GM21825 (cell line): Measurements from ENCODE around the gene C16orf92.
"Not testable (repeated sequence)": the region's sequence is repeated elsewhere in the genome, so short reads cannot be mapped to it uniquely, and the experiment has no call there.

ENCODE experiments used
- ATAC-seq: cut with Tn5 transposase; IDR thresholded peaks from one replicate; pipeline ENCODE4 v1.9.1; 2021; ENCODE audit warnings: mild to moderate bottlenecking, moderate library complexity; ENCODE audit not compliant: unreplicated experiment

Gene C16orf92

DNA sequence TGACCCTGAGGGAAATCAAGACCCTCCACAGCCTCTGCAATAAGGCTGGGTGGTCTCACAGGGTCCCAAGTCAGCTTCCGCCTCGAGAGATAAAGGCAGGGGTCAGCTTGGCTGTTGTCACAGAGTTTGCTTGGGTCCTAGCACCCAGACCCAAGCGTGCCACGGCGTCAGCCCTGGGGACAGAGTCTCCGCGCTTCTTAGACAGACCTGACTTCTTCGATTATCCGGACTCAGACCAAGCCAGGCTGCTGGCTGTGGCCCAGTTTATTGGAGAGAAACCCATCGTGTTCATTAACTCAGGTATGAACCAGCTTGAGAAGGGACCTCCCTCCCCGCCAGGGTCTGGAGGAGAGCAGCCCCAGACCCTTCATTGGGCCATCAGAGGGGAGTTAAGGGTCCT lies 588 bp downstream of the C16orf92 start:
- no peak for ATAC-seq

DNA sequence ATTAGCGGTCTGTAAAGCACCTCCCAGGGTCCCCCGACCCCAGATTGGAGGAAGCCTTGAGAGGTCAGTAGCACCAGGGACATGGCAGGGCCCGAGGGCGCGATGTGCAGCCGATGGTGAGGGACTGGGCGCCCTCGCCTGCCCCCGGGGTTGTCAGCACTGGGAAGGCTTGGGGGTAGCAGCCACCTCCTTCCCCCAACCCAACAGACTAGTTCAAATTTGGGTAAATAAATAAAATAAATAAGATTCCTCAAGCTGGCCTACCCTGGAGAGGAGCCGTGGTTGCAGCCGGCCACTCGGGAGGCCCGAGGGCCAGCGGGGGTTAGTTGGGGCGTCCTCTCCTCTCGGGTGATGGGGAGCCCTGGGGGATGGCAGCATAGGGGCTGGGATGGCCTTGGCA lies 1.5 kb downstream of the C16orf92 start:
- ATAC-seq: no peak

DNA sequence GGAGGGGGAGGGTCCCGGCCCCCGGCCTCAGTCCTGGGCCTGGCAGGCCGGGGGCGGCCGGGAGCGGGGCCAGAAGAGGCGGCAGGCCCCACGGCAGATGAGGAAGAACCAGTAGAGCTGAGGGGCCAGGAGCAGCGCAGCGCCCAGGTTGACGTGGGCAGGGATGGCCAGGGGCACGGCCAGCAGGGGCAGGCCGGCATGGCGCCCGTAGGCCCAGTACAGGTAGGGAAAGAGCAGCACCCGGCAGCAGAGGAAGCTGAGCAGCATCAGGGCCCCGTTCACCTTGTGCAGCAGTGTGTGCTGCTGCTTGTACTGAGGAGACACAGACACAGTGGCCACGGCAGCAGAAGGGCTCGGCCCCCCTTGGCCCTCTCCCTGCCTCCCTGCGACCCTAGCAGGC lies 2.2 kb downstream of the C16orf92 start:
- no peak for ATAC-seq

DNA sequence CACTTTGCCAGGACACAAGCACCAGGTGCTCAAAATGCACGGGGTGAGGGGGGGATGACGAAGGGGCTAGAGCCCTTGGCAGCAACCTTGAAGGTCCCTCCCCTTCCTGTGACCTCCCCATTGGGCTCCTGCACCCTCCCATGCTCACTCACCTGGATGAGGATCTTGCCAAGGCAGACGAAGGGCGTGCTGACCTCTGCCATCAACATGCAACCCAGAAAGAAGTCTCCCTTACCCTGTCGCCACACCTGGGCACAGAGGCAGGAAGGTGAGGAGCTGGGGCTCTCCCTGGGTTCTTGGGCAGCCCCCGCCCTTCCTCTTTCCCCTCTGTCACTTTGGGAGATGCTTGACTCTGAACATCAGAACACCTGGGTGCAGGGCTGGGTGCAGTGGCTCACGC lies 2.6 kb downstream of the C16orf92 start:
- ATAC-seq: no peak

DNA sequence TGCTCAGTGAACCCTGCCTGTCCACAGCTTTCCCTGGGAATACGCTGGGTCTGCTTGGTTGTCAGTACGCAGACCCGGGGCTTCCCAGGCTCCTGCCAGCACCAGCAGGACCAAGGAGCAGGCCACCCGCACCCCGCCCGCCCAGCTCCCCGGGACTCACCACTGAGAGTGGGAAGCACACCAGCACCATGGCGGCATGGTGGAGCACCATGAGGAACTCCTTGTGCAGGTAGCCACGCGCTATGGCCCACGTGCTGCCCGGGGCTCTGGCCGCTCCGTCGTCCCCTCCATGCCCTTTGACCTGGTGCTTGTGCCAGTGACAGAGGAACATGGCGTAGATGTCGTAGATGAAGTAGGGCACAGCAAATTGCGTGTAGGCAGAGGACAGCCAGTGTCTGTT lies 3.5 kb downstream of the C16orf92 start:
- no peak for ATAC-seq

DNA sequence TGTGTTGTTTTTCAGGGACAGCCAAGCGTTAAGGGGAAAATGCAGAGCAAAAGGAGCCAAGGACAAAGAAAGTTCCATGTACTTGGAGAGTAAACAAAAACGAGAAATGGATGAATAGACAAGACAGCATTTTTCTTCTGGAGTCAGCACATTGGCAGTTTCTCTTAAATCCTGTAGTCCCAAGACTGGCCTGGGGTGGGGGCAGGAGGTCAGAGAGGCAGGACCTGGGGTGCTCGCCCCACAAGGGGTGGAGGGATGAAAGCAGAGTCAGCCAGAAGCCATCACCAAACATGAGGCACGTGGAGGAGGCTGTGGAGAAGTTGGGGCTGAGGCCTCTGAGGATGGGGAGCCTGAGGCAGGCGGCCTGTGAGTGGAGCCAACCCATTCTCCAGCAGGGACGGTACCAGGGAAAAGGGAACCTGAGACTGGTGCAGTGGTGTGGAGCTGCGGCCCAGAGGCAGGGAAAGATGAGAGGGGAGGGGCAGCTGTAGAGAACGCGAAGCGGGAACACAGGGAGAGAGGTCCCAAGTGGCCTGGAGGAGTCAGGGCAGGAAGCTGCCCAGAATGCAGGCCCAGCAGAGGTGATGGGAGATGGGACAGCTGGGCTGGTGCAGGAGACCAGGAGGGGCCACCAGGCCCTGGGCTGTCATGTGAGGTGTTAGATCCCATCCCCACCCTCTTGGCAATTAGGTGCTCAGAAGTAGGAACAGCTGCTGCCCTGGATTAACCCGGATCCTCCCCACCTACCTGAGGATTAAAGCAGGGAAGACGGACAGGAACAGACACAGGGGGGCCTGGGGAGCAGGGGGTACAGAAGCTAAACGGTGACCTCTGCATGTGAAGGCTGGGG lies 4.8 kb downstream of the C16orf92 start:
- no peak for ATAC-seq

DNA sequence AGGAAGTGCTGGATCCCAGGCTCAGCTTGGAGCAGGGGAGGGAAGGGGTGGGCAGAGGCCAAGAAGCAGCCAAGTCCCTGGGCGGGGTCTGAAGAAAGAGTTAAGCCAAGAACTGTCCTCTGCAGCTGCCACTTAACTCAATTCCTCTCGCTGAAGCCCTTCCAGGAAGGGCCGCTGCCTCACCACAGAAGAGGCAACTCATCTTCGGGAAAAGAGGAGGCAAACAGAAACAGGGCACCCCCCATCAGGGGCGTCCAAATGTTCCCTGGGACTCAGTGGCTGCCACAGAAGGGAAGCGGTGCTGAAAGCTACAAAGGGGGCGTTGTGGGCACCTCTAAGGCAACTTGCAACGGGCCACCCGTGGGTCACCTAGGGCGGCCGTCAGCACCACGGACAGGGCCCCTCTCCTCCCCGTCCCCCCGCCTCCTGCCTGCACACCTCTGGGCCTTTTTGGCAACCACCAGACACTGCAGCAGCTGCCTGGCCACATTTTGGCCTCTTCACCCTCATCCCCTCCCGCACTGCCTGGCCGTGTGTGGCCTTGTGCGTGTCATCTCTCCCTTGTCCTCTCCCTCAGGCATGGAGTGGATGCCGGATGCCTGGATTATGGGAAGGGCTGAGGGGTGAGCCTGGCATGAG lies 5.6 kb downstream of the C16orf92 start:
- no peak for ATAC-seq

DNA sequence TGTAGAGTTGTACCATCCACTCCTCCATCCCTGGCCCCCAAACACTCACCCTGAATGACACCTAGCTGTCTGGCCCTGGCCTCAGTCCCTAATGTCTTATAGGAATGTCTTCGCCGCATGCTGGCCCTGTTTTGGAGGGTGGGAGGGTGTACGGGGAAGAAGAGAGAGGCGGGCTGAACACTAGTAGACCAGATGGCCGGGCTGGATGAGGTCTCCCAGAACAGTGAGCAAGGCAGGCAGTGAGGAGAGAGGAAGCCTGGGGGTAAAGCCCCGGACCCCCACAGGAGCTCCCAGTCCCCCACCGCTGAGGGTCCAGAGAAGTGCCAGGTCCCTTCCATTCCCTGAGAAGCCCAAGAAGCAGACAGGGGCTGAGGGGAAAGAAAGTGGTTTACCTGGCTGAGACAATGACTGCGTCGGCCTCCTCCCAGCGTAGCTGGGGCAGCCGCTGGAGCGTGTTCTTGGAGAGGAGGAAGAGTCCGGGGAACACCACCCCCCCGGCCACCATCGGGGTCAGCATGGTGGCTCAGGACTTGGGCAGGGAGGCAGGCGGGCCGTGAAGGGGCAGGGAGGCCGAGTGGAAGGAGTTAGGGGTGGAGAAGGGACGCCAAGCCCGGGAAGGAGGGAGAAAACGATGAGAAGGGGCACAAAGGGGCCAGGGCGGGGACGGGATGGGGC lies 7.2 kb downstream of the C16orf92 start:
- no peak for ATAC-seq

DNA sequence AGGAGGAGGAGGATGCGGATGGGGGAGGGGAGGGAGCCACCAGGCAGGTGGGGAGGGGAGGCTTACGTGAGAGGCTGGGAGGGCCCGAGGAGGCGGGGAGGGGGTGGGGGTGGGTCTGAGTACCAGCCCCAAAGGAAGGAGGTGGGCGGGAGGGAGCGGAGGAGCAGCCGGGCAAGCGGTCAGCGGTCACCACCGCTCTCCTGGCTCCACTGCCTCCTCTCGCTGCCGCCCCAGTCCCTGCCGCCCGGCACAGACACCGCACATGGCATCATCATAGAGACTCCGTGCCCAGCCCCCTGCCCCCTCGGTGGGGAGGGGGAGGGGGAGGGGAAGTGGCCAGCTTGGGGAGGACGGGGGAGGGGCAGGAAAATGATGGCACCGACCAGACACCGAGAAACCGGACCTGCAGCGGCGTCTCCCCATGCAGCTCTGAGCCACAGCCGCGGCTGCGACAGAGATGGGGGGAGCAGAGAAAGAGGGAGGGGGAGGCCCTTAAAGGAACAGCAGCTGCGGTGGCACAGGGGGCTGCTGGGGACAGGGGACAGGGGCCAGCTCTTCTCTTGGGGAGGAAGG lies 7.9 kb downstream of the C16orf92 start, which contains the start of gene TLCD3B:
TSS of gene TLCD3B (minus strand) at position 431 of the 573 bp plus-strand sequence. CDS start 744 bp downstream, outside the sequence.
- no peak for ATAC-seq

DNA sequence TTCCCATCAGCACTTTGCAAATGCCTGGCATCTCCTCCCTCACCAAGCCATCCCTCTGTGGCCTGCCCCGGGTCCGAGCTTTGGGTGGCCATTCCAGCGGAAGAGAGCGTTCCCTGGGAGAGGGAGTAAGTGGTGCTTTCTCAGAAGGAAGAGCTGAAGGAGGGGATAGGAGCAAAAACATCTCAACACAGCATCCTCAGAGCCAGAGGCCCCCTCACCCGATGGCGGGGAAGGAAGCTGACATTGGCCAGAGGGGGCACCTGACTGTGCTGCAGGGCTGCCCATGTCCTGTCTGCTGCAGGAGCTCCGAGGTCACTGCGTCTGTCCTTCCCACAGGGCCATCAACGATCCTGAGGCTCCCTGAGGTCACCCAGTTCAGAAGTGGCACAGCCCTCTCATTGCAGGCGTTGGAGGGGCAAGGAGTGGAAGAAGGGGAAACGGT lies 8.5 kb downstream of the C16orf92 start:
- no peak for ATAC-seq

DNA sequence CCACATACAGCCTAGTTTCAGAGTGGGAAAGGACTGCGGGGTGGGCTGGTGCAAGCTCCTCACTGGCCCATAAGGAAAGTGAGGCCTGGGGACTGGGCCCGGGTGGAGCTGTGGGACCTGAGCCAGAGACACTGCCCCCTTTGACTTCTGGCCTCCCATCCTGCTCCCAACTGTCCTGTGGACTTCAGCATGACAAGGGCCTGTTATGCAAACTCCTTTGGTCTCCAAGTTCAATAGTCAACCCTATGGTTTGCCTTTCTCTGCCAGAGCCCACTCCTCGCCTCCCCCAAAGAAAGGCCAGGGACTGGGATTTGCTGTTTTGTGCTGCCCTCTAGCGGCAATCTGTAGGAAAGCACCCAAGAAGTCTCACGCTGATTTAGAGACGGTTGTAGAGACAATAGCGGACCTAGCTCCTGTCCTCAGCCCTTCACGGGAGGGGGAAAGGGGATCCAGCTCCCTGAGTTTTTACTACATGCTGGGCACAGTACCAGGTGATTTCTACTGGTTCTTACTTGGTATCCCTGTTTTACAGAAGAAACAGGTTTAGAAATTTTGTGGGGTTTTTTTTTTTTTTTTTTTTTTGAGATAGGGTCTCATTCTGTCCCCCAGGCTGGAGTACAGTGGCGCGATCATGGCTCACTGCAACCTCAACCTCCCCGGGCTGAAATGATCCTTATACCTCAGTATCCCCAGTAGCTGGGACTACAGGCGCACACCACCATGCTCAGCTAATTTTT lies 9.3 kb downstream of the C16orf92 start:
- no peak for ATAC-seq

DNA sequence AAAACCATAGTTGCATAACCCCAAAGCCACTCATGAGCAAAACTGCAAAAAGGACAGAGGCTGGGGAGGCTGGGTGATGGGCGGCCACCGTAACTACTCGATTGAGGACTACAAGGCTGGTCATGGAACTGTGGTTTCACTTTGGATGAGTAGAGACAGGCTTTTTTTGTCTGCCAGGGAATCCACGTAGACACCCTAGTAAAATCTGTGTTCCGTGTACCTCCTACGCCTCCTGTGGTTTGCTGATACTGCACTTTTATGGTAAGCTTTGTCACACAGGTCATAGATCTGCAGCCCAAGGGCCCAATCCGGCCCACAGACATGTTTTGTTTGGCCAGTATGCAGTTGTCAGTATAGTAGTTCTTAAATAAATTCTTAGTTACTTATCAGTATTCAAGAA lies 10.3 kb downstream of the C16orf92 start:
- ATAC-seq: no peak

DNA sequence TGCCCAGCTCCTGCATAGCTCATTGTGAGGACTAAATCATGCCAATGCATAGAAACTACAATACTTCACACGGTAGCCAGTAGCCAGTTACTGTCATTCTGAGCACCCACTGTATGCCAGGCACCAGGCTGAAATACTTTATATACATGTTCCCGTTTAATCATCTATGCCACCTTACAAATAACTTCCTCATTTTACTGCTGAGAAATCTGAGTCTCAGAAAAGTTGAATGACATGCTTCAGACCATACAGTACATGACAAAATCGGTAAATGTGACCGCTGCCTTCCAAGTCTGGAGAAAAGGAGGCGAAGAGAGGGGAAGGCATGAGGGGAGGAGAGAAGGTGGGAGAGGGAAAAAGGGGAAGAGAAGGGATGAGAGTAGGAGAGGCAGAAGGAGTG lies 17.2 kb downstream of the C16orf92 start:
- no peak for ATAC-seq

DNA sequence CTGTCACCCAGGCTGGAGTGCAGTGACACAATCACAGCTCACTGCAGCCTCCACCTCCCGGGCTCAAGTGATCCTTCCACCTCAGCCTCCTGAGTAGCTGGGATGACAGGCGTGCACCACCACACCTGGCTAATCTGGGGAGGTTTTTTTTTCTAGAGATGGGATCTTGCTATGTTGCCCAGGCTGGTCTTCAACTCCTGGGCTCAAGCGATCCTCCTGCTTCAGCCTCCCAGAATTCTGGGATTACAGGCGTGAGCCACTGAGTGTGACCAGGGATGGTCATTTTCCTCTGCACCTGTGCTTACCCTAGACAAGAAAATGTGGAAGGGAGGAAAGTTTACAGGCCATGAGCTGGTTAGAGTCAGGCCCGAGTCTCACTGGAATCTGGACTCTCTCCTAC lies 17.7 kb downstream of the C16orf92 start:
- not testable (repeated sequence) for ATAC-seq

DNA sequence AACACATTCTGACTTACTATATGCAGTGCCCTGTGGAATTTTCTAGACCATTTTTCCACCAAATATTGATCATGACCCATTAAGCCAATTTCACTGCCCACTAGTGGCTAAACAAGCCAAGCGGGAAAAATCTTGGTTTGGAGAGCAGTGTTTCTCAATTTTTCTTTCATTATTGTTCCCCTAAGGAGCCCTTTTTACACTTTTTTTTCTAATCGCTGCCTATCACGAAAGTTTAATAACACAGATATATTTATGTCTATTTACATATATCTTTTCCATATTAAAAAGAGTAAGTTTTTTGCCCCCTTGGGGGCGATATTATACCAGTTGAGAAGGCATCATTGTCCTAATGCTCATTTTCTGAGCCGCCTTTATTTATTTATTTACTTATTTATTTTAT lies 18.8 kb downstream of the C16orf92 start:
- ATAC-seq: no peak

DNA sequence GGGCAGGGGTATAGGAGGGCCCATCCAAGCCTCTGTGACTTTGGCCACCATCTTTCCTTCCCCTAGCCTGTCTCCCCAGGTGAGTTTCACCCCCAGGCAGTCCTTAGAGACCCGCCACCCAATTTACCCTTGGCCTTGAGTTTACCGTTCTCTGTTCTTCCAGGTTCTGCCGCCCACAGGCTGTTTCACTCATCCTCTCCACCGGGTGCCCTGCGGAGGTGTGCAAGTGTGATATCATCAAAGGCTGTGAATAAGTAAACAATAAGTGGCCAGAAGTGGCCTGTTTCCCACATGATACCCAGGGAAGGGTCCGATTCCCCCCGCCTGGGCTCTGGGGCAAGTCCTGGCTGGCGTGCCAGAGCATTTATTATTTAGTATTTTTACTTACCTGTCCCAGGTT lies 23.2 kb downstream of the C16orf92 start:
- ATAC-seq: no peak

DNA sequence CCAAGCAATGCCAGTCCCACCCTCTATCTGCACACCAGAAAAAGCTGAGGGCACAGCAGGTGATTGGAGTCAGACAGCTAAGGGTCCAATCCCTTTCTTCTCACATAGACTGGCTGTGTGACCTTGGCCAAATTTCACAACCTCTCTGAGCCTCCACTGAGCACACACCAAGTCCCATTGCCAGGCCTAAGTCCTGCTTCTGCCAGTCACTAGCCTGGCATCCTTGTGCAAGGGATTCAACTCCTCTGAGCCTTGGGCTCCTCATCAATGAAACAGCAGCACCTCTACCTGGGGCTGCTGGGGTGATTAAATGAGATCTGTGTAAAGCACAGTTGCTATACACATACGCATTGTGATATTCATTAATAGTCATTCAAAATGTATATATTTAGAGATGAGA lies 23.6 kb downstream of the C16orf92 start:
- ATAC-seq: no peak

DNA sequence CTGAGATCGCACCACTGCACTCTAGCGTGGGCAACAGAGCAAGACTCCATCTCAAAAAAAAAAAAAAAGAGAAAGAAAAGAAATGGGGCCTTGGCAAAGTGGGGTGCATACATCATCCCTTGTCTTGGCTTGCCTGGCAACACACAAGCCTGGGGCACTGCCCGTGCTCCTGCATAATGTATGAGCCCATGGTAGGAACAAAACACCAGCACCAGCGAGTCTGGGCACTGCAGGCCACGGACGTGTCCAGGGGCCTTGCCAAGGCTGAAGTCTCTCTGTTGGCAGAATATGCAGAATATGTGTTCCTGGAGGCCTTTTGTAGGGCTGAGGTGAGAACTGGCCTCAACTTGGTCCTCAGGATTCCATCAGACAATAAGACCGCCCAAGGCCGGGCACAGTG lies 26.9 kb downstream of the C16orf92 start:
- ATAC-seq: no peak

DNA sequence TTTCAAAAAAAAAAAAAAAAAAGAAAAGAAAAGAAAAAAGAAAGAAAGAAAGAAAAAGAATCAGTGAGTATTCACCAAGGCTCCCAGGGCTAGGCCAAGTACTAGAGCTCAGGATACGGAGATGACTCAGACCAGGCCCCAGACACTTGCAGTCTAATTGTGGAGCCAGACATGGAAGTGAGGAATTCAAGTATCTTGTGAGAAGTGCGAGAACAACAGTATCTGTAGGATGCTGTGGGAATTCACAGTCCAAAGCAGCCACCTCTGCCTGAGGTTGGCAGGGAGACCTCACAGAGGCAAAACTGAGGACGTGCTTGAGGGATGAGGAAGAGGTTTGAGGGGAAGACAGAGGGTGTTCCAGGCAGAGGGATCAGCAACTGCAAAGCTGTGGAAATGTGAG lies 28.5 kb downstream of the C16orf92 start:
- no peak for ATAC-seq

DNA sequence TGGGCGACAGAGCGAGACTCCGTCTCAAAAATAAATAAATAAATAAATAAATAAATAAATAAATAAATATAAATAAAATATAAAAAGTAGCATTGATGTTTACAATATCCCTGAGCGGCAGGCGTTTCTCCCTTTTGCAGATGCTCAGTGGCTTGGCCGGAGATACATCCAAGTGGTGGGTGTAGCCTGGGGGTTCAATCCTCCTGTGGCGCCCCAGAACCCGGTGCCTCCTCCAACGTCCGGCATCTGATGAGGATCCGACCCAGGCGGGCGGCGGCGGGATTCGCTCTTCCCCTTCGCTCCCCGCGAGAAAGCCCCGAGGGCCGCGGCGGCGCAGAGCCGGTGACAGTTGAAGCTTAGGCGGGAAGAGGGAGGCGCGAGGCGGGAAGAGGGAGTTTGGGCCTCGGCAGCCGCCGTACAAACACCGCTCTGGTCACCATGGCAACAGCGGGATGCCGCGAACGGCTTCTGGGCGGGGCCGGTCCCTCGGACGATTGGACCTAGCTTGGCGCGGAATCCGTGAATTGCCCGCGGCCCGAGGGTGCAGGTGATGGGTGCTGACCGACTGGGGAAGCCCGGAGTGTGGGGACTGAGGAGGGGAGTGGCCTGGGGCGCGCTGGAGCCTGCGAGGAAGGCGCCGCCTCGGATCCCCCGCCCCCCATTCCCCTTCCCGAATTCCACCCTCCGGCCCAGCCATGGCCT lies 29.8 kb downstream of the C16orf92 start:
- peak; percentile 60 for ATAC-seq
